ENCODE data around the gene RET. TPM values are rescaled to one million over a fixed set of nuclear protein-coding genes. Genes with fewer than 3 reads are reported as not detected.

RET gene
- total and polyA plus RNA-seq, 2 of the 13 experiments (the other 11 are each of a cell fraction or from before 2014, with no cell fraction given), result 0.02 TPM; not detected in 1

DNA sequence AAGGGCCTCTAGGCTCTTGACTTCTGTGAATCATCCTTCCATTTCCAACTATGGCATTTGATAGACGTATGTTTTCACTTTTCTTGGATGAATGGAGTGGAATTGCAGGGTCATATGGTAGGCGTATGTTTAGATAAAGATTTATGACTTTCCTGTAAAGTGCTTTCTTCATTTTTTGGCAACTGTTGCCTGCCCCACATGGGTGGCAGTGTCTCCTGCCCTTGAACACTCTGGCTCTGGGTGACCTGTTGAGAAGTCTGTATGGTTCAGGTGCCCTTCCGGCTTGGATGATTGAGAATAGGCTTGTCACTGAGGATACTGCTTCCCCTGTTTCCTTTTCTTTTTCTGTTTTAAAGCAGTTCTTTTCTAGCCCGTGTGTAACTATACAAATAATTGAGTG lies 23.1 kb downstream of the RET start:
- no peak overlapping the region for H3K27ac ChIP-seq (ENCODE audit: extremely low read length, insufficient read depth, low read length)
- H3K9ac ChIP-seq (ENCODE audit: insufficient read depth, low read depth, low read length), result no peak overlapping the region
- H4K20me1 ChIP-seq (ENCODE audit: insufficient read depth, low read length), result no peaks in the 10 kb centered on the region
- WGBS (ENCODE audit: low lambda C conversion rate), result 50% methylated on average over 4 of the region's 4 CpGs
- H3K4me3 ChIP-seq (replicated peaks in 1 of 3; ENCODE audit: insufficient read depth in 1 of 3, low read depth in 2 of 3, low read length in 3 of 3), result no peak overlapping the region
- ChIA-PET POLR2A (no interaction called here), CTCF (ENCODE audit: low intra/inter-chr PET ratio, low total read pairs) (interaction anchor here (0.7 kb wide), 1 partner anchor 250 kb away, joined by 3 read pairs; no protein-coding TSS in a partner anchor)
- in situ Hi-C loops (cut with HindIII; ENCODE audit: extremely low pct_ligation_motif_present, low pct_unique_long_range_greater_than_20kb), result no loop called here
- DNase-seq (ENCODE audit: low spot score), result no peak
- H3K4me1 ChIP-seq (ENCODE audit: insufficient read depth, low read length), result no peaks in the 10 kb centered on the region
- no TSS peak for BruUV-seq (replicated peaks)
- no peaks in the 10 kb centered on the region for H3K9me3 ChIP-seq (ENCODE audit: low read length)
- H3K36me3 ChIP-seq (replicated peaks in 1 of 2; ENCODE audit: control insufficient read depth in 1 of 2, insufficient read depth in 2 of 2, low read length in 2 of 2), result no peaks in the 10 kb centered on the region
- intact Hi-C loops (cut with micrococcal nuclease; ENCODE audit: unreplicated experiment), result loop anchor here (2.0 kb wide), 1 partner anchor 23 kb away; the partner anchor contains the start of gene RET
- H3K27me3 ChIP-seq (ENCODE audit: control insufficient read depth in 1 of 2, insufficient read depth in 2 of 2, low read length in 2 of 2), result peaks cover 2 to 66% of the 10 kb centered on the region in 2 experiments; a peak in 4 of 5 replicates
- no peak for ATAC-seq
- TF ChIP-seq BRCA1 (CRISPR knock-in tag; IDR thresholded peaks at IDR 0.05) (no peak), EP300 (IDR thresholded peaks at IDR 0.05; ENCODE audit: low read depth in 2 of 2, low read length in 2 of 2) (no peak), EP300 (CRISPR knock-in tag; IDR thresholded peaks at IDR 0.05; ENCODE audit: borderline replicate concordance) (no peak), MAFF (IDR thresholded peaks at IDR 0.05; ENCODE audit: low read depth, low read length) (no peak), PHB2 (IDR thresholded peaks at IDR 0.05; ENCODE audit: partially characterized antibody) (no peak), BCL6 (CRISPR knock-in tag; IDR thresholded peaks at IDR 0.05) (no peak), MTA1 (CRISPR knock-in tag; IDR thresholded peaks at IDR 0.05; ENCODE audit: borderline replicate concordance) (no peak), AGO2 (optimal IDR thresholded peaks at IDR 0.05; ENCODE audit: low read depth, low read length) (no peak), MAFK (conservative IDR thresholded peaks at IDR 0.05 in 1 of 2, IDR thresholded peaks at IDR 0.05 in 1 of 2; ENCODE audit: low read length in 2 of 2) (no peak)
- TF ChIP-seq, protein P1, sequence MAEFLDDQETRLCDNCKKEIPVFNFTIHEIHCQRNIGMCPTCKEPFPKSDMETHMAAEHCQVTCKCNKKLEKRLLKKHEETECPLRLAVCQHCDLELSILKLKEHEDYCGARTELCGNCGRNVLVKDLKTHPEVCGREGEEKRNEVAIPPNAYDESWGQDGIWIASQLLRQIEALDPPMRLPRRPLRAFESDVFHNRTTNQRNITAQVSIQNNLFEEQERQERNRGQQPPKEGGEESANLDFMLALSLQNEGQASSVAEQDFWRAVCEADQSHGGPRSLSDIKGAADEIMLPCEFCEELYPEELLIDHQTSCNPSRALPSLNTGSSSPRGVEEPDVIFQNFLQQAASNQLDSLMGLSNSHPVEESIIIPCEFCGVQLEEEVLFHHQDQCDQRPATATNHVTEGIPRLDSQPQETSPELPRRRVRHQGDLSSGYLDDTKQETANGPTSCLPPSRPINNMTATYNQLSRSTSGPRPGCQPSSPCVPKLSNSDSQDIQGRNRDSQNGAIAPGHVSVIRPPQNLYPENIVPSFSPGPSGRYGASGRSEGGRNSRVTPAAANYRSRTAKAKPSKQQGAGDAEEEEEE (CRISPR knock-in tag; IDR thresholded peaks at IDR 0.05; ENCODE audit: borderline replicate concordance), result no peak
- no peak for FAIRE-seq
- no peaks in the 10 kb centered on the region for H3K79me2 ChIP-seq (ENCODE audit: insufficient read depth, low read length)
- H3K4me2 ChIP-seq (ENCODE audit: low read depth, low read length), result no peak overlapping the region
- no peak overlapping the region for H2AFZ ChIP-seq (ENCODE audit: low read length)

Data from HepG2 (cell line).